ENCODE data around the gene CENPT.

Gene CENPT

DNA sequence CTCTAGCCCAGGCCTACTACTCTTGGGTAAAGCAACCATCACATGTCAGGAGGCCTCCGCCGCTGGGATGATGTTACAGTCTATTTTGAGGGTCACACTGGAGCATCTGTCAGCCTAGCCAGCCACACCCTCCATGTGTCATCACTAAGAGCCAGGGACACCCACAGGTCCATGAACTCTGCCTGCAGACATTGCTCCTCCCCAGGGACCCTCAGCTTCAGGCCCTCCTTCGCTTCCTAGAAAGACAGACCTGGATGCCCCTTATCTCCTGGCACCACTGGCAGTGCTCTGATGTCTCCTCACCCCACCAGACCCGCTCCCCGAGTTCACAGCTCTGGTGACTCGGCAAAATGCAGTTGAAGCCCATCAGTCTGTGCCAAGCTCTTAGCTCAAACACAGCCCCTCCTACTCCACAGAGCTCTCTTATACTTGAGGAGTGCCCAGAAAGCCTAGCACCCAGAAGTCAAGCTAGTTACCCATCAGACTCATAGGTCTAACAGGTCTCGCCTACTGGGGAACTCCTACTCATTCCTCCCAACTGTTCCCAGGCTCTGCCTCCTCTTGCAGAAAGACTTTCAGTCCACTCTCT lies 47.1 kb downstream of the CENPT start:
- no CpG with 5 or more reads among the region's 7 CpGs for WGBS (ENCODE audit: insufficient coverage, insufficient read length)
- H3K4me3 ChIP-seq (ENCODE audit: low read length): no peak overlapping the region
- no peak overlapping the region for H3K27ac ChIP-seq (ENCODE audit: low read length)
- H3K9me3 ChIP-seq (ENCODE audit: control insufficient read depth, insufficient read depth, low read length): no peaks in the 10 kb centered on the region
- no peaks in the 10 kb centered on the region for H3K27me3 ChIP-seq (ENCODE audit: control insufficient read depth, insufficient read depth, low read length)
- DNase-seq (ENCODE audit: low read depth, low spot score): no peak
- H3K36me3 ChIP-seq (ENCODE audit: control insufficient read depth, insufficient read depth, low read length): peaks cover 9% of the 10 kb centered on the region; the same call in 1 of the 2 replicates
- H3K4me1 ChIP-seq (ENCODE audit: control insufficient read depth, insufficient read depth, low read length): 0 out of 2 replicates have a peak, but pooled peaks cover under 1% of the 10 kb centered on the region

DNA sequence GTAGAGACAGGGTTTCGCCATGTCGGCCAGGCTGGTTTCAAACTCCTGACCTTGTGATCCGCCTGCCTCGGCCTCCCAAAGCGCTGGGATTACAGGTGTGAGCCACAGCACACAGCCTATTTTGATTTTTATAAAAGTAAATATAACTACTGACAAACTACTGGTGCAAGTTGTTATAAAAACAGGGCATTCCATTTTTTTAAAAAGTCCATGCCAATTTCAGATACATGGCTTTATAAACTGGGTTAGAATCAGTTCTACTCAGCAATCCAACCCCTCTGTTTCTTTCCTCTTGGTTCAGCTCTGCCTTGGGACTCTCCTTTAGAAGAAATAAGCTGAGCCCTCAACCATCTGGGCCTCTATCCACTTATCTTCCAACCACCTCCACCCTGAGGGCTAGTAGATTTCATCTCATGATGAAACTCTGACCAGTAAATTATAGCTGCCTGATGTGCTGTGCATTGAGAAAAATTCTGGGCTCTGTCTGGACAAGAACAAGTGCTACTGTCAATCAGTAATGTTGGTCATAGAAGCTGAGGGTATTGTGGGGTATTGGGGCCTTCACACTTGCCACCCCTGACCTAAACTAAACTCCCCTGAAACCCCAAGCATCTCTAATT lies 51.3 kb downstream of the CENPT start:
- Histone ChIP-seq H3K9me3 (ENCODE audit: control insufficient read depth, insufficient read depth, low read length) (no peaks in the 10 kb centered on the region), H3K27ac (ENCODE audit: low read length) (no peak overlapping the region), H3K27me3 (ENCODE audit: control insufficient read depth, insufficient read depth, low read length) (no peaks in the 10 kb centered on the region), H3K4me1 (ENCODE audit: control insufficient read depth, insufficient read depth, low read length) (no peaks in the 10 kb centered on the region), H3K36me3 (ENCODE audit: control insufficient read depth, insufficient read depth, low read length) (peaks cover 5% of the 10 kb centered on the region; the same call in 1 of the 2 replicates), H3K4me3 (ENCODE audit: low read length) (no peak overlapping the region)
- WGBS (ENCODE audit: insufficient coverage, insufficient read length): no CpG with 5 or more reads among the region's 5 CpGs
- no peak for DNase-seq (ENCODE audit: low read depth, low spot score)

DNA sequence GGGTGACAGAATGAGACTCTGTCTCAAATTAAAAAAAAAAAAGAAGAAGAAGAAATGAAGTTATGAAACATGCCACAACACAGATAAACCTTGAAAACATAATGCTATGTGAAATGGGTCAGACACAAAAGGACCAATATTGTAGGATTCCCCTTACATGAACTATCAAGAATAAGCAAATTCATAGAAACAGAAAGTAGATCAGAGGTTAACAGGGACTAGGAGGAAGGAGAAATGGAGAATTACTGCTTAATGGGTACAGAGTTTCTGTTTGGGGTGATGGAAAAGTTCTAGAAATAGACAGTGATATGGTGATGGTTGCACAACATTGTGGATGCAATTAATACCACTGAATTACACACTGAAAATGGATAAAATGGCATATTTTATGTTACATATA lies 57.4 kb downstream of the CENPT start:
- no peak overlapping the region for H3K27ac ChIP-seq (ENCODE audit: low read length)
- no peaks in the 10 kb centered on the region for H3K9me3 ChIP-seq (ENCODE audit: control insufficient read depth, insufficient read depth, low read length)
- no peak overlapping the region for H3K4me3 ChIP-seq (ENCODE audit: low read length)
- H3K27me3 ChIP-seq (ENCODE audit: control insufficient read depth, insufficient read depth, low read length): no peaks in the 10 kb centered on the region
- DNase-seq (ENCODE audit: low read depth, low spot score): no peak
- no peaks in the 10 kb centered on the region for H3K36me3 ChIP-seq (ENCODE audit: control insufficient read depth, insufficient read depth, low read length)
- no peaks in the 10 kb centered on the region for H3K4me1 ChIP-seq (ENCODE audit: control insufficient read depth, insufficient read depth, low read length)

DNA sequence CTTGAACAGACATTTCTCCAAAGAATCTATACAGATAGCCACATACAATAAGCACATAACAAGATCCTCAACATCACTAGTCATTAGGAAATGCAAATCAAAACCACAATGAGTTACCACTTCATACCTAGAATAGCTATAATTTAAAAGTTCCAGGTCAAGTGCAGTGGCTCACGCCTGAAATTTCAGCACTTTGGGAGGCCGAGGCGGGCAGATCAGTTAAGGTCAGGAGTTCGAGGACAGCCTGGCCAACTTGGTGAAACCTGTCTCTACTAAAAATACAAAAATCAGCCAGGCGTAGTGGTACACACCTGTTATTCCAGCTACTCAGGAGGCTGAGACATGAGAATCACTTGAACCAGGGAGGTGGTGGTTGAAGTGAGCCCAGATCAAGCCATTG lies 61.0 kb downstream of the CENPT start:
- Histone ChIP-seq H3K9me3 (ENCODE audit: control insufficient read depth, insufficient read depth, low read length) (no peaks in the 10 kb centered on the region), H3K27me3 (ENCODE audit: control insufficient read depth, insufficient read depth, low read length) (no peaks in the 10 kb centered on the region), H3K36me3 (ENCODE audit: control insufficient read depth, insufficient read depth, low read length) (no peaks in the 10 kb centered on the region), H3K4me1 (ENCODE audit: control insufficient read depth, insufficient read depth, low read length) (no peaks in the 10 kb centered on the region), H3K4me3 (ENCODE audit: low read length) (no peak overlapping the region), H3K27ac (ENCODE audit: low read length) (no peak overlapping the region)
- DNase-seq (ENCODE audit: low read depth, low spot score): no peak
- WGBS (ENCODE audit: insufficient coverage, insufficient read length): no CpG with 5 or more reads among the region's 5 CpGs

DNA sequence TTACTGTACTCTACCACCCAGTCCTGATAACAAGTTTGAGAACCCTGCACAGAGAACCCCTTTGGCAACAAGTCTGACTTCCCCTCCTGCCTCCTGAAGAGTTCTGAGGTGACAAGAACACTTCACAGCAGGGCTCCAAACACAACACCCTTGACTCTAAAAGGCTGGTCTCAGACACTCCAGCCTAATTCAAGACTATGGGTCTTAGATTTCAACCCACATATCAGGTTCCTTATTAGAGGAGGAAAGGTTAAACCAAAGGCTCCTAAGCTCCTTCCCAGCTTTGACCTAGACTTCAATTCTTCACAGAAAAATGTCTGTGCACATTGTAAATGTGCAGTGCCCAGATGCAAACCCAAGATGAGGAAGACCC lies 64.2 kb downstream of the CENPT start:
- no peak for DNase-seq (ENCODE audit: low read depth, low spot score)
- H3K27me3 ChIP-seq (ENCODE audit: control insufficient read depth, insufficient read depth, low read length): no peaks in the 10 kb centered on the region
- H3K4me1 ChIP-seq (ENCODE audit: control insufficient read depth, insufficient read depth, low read length): no peaks in the 10 kb centered on the region
- no peak overlapping the region for H3K27ac ChIP-seq (ENCODE audit: low read length)
- H3K4me3 ChIP-seq (ENCODE audit: low read length): no peak overlapping the region
- no peaks in the 10 kb centered on the region for H3K9me3 ChIP-seq (ENCODE audit: control insufficient read depth, insufficient read depth, low read length)
- no peaks in the 10 kb centered on the region for H3K36me3 ChIP-seq (ENCODE audit: control insufficient read depth, insufficient read depth, low read length)

DNA sequence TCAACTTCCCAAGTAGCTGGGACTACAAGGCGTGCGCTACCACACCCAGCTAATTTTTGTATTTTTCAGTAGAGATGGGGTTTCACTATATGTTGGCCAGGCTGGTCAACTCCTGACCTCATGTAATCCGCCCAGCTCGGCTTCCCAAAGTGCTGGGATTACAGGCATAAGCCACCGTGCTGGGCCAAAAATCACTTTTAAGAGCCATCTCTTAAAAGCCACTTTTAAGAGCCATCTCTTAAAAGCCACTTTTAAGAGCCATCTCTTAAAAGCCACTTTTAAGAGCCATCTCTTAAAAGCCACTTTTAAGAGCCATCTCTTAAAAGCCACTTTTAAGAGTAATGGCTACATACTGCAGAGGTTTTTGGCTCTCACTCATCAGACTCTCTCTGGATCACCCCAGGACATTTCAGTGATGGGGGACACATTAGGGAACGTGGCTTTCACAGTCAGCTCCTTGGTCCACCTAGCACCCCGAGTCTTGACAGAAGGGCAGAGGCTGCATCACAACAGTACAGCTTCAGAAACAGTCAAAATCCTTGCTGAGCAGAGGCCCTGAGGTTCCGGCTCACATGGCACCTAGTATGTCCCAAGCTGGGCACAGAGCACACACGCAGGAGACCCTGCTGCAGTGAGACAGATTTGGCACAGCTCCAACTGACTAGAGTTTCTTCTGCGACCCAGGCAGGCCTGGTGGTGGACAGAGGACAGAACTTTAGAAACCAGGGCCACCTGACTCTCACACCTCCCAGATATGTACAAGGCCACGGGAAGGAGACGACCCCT lies 64.7 kb downstream of the CENPT start:
- Histone ChIP-seq H3K4me1 (ENCODE audit: control insufficient read depth, insufficient read depth, low read length) (no peaks in the 10 kb centered on the region), H3K4me3 (ENCODE audit: low read length) (no peak overlapping the region), H3K27me3 (ENCODE audit: control insufficient read depth, insufficient read depth, low read length) (no peaks in the 10 kb centered on the region), H3K36me3 (ENCODE audit: control insufficient read depth, insufficient read depth, low read length) (no peaks in the 10 kb centered on the region), H3K27ac (ENCODE audit: low read length) (no peak overlapping the region), H3K9me3 (ENCODE audit: control insufficient read depth, insufficient read depth, low read length) (no peaks in the 10 kb centered on the region)
- no CpG with 5 or more reads among the region's 12 CpGs for WGBS (ENCODE audit: insufficient coverage, insufficient read length)
- DNase-seq (ENCODE audit: low read depth, low spot score): no peak

DNA sequence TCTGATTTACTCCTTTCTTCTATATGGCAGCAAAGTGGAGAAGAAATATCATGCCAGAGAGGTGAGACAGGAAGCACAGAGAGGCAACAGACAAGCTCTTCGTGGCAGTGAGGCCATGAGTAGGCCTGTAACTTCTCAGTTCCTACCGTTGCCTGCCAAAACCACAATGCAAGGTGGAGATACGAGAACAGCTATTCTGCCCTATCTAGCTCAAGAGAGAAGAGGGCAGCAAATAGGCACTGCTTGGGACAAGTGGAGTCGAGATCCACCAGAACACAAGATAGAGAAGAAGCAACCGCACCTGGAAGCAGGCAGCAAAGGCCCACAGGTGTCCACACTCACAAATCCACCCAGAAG lies 66.0 kb downstream of the CENPT start:
- no peaks in the 10 kb centered on the region for H3K4me1 ChIP-seq (ENCODE audit: control insufficient read depth, insufficient read depth, low read length)
- DNase-seq (ENCODE audit: low read depth, low spot score): no peak
- H3K27ac ChIP-seq (ENCODE audit: low read length): no peak overlapping the region
- H3K9me3 ChIP-seq (ENCODE audit: control insufficient read depth, insufficient read depth, low read length): no peaks in the 10 kb centered on the region
- H3K36me3 ChIP-seq (ENCODE audit: control insufficient read depth, insufficient read depth, low read length): no peaks in the 10 kb centered on the region
- H3K4me3 ChIP-seq (ENCODE audit: low read length): no peak overlapping the region
- no CpG with 5 or more reads among the region's 5 CpGs for WGBS (ENCODE audit: insufficient coverage, insufficient read length)
- no peaks in the 10 kb centered on the region for H3K27me3 ChIP-seq (ENCODE audit: control insufficient read depth, insufficient read depth, low read length)

DNA sequence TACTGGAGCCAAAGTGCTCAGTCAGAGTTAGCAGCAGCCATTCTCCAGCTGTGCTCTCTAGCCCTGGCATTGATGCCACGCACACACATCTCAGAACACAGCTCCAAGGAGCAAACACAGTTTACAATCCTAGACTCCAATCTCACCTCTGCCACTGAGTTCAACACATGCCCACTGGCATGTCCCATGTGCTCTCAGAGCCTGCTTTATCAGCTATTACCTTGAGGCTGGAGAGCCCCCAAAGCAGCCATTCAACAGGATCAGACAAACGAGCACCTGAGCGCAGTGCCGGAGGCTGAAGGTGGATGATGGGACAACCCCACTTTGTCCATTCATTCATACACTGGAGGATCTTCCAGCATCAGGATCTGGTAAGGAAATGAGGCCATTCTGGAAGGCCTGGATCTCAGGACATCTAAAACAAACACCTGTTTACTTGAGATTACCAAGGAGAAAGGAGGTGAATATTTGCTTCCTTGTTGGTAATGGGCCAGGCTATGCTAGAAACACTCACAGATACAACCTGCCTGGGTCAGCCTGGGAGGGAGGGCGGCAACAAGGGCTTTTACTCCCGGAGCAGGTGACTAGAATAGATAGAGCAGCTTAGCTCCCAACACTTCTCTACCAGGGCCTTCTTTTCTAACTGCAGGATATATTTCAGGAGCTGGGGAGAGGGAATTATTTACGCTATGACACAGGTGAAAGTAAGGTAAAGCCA lies 66.5 kb downstream of the CENPT start:
- Histone ChIP-seq H3K27ac (ENCODE audit: low read length) (no peak overlapping the region), H3K4me3 (ENCODE audit: low read length) (no peak overlapping the region), H3K36me3 (ENCODE audit: control insufficient read depth, insufficient read depth, low read length) (no peaks in the 10 kb centered on the region), H3K9me3 (ENCODE audit: control insufficient read depth, insufficient read depth, low read length) (no peaks in the 10 kb centered on the region), H3K27me3 (ENCODE audit: control insufficient read depth, insufficient read depth, low read length) (no peaks in the 10 kb centered on the region), H3K4me1 (ENCODE audit: control insufficient read depth, insufficient read depth, low read length) (no peaks in the 10 kb centered on the region)
- DNase-seq (ENCODE audit: low read depth, low spot score): no peak
- no CpG with 5 or more reads among the region's 7 CpGs for WGBS (ENCODE audit: insufficient coverage, insufficient read length)

DNA sequence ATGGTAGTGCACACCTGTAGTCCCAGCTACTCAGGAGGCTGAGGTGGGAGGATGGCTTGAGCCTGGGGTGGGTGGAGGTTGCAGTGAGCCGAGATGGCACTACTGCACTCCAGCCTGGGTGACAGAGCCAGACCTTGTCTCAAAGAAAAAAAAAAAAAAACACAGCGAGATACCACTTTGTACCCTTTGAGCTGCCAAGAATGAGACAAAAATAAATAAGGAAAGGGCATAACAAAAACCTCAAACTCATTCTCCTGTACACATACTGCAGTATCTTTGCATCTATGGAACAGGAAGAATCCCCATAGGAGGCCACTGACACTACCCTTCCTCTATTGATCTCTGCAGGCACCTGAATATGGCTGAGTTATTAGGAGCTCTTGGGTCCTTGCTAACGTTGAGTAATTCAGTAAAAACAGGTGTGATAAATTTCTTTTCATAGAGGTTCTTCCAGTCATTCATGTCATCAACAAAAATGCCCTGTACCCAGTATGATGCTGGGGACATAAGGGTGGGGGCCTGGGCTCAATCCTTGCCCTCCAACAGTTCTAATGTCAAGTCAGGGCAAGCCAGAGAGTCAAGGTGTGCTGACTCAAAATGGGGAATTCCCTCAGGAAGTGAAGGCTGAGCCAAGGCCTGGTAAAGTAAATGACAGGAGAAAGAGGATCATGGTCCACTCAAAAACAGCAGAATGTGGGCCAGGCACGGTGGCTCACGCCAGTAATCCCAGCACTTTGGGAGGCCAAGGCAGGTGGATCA lies 68.1 kb downstream of the CENPT start:
- no peak for DNase-seq (ENCODE audit: low read depth, low spot score)

More for the DNA sequence above, 68.1 kb downstream of the CENPT start:
- no peaks in the 10 kb centered on the region for H3K36me3 ChIP-seq (ENCODE audit: control insufficient read depth, insufficient read depth, low read length)
- no peaks in the 10 kb centered on the region for H3K4me1 ChIP-seq (ENCODE audit: control insufficient read depth, insufficient read depth, low read length)
- no peaks in the 10 kb centered on the region for H3K27me3 ChIP-seq (ENCODE audit: control insufficient read depth, insufficient read depth, low read length)
- no peak overlapping the region for H3K27ac ChIP-seq (ENCODE audit: low read length)
- H3K9me3 ChIP-seq (ENCODE audit: control insufficient read depth, insufficient read depth, low read length): no peaks in the 10 kb centered on the region
- no CpG with 5 or more reads among the region's 5 CpGs for WGBS (ENCODE audit: insufficient coverage, insufficient read length)
- no peak overlapping the region for H3K4me3 ChIP-seq (ENCODE audit: low read length)
